ENCODE results near the gene CDH23.

DNA sequence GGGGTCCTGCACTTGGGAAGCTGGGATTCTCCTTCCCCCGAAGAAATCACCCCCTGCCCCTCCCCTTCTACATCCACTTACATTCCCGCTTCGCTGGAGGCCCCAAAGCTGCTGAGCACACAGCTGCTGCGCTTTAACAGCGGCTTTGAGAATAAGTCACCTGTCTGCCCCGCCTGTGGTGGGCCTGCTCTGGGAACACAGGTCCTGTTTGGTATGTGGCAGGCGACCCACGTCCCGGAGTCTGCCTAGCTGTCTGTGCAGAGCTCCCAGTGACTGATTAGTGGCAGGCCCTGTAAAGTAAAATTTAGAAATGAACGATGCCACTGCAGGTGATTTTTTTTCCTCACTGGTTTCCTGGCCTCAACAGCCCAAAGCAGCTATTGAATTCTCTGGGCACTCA lies 47.0 kb downstream of the CDH23 start:
- TF ChIP-seq, protein P1, sequence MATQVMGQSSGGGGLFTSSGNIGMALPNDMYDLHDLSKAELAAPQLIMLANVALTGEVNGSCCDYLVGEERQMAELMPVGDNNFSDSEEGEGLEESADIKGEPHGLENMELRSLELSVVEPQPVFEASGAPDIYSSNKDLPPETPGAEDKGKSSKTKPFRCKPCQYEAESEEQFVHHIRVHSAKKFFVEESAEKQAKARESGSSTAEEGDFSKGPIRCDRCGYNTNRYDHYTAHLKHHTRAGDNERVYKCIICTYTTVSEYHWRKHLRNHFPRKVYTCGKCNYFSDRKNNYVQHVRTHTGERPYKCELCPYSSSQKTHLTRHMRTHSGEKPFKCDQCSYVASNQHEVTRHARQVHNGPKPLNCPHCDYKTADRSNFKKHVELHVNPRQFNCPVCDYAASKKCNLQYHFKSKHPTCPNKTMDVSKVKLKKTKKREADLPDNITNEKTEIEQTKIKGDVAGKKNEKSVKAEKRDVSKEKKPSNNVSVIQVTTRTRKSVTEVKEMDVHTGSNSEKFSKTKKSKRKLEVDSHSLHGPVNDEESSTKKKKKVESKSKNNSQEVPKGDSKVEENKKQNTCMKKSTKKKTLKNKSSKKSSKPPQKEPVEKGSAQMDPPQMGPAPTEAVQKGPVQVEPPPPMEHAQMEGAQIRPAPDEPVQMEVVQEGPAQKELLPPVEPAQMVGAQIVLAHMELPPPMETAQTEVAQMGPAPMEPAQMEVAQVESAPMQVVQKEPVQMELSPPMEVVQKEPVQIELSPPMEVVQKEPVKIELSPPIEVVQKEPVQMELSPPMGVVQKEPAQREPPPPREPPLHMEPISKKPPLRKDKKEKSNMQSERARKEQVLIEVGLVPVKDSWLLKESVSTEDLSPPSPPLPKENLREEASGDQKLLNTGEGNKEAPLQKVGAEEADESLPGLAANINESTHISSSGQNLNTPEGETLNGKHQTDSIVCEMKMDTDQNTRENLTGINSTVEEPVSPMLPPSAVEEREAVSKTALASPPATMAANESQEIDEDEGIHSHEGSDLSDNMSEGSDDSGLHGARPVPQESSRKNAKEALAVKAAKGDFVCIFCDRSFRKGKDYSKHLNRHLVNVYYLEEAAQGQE (IDR thresholded peaks at IDR 0.05; ENCODE audit: insufficient read depth in 1 of 2, low read depth in 2 of 2, low read length in 2 of 2), result no peak
- TF ChIP-seq TAF1 (IDR thresholded peaks at IDR 0.05; ENCODE audit: borderline replicate concordance, insufficient read depth, low read length) (no peak), POLR2AphosphoS5 (IDR thresholded peaks at IDR 0.05; ENCODE audit: low read depth, low read length) (no peak), SIN3A (IDR thresholded peaks at IDR 0.05; ENCODE audit: borderline replicate concordance, insufficient read depth, low read length) (no peak)
